SK-N-SH (cell line): Measurements from ENCODE around the gene C3orf20. TPM values are rescaled to one million over a fixed set of nuclear protein-coding genes. Genes with fewer than 3 reads are reported as not detected.

Experiments used
- CTCF ChIA-PET: fragments of 300-600, 350-600 bp; formaldehyde crosslinking; extraction: SDS; loops from one replicate; lab custom pipeline; 2021; lab: Yijun Ruan, JAX
- POLR2A ChIA-PET: fragments of 350-600 bp; sonication (Branson Sonifier 250); formaldehyde crosslinking; extraction: SDS; loops from one replicate; lab custom pipeline; 2020; ENCODE audit warnings: antibody characterized with exemption, inconsistent platforms; lab: Yijun Ruan, JAX
- DNase-seq: peaks from one replicate; pipeline ENCODE4 v3.0.0; 2012
- H2AFZ ChIP-seq: fragments of 200-600 bp; sonication (generic); 2 replicates; pipeline ENCODE4 v1.8.1; 2016; ENCODE audit warnings: antibody characterized with exemption, mild to moderate bottlenecking, low read depth
- H3F3A ChIP-seq: fragments of 200-600 bp; sonication (generic); replicated peaks from 2 replicates; pipeline ENCODE3; 2016; ENCODE audit warnings: antibody characterized with exemption, mild to moderate bottlenecking; ENCODE audit not compliant: insufficient read depth
- H3K27ac ChIP-seq, 2 experiments: fragments of 200-500 bp in 1 of 2; fragments of 200-600 bp in 1 of 2; sonication (Bioruptor generic) in 1 of 2; sonication (generic), shearing (Covaris generic) in 1 of 2; 2 replicates each; pipeline versions ENCODE4 v1.5.1 to v1.6.1; 2014 to 2016; ENCODE audit warnings: low read depth in 2 of 2, inconsistent platforms in 1 of 2, low read length in 1 of 2, mild to moderate bottlenecking in 1 of 2, mixed read lengths in 1 of 2
- H3K27me3 ChIP-seq: fragments of 200-600 bp; sonication (generic), shearing (Covaris generic); 2 replicates; pipeline ENCODE4 v1.6.1; 2016; ENCODE audit warnings: mixed run types; ENCODE audit not compliant: insufficient read depth
- H3K36me3 ChIP-seq, 2 experiments: fragments of 200-500 bp in 1 of 2; fragments of 200-600 bp in 1 of 2; sonication (Bioruptor generic) in 1 of 2; sonication (generic) in 1 of 2; replicated peaks in 1 of 2; 2 replicates each; pipeline versions ENCODE3 to v1.5.1; 2014 to 2016; ENCODE audit warnings: low read length in 1 of 2, mild to moderate bottlenecking in 1 of 2; ENCODE audit not compliant: insufficient read depth in 2 of 2, control insufficient read depth in 1 of 2
- H3K4me1 ChIP-seq, 2 experiments: fragments of 200-500 bp in 1 of 2; fragments of 200-600 bp in 1 of 2; sonication (Bioruptor generic) in 1 of 2; sonication (generic), shearing (Covaris generic) in 1 of 2; 2 replicates each; pipeline versions ENCODE4 v1.5.1 to v1.6.1; 2014 to 2016; ENCODE audit warnings: low read depth in 1 of 2, low read length in 1 of 2, mixed run types in 1 of 2; ENCODE audit not compliant: insufficient read depth in 2 of 2, control insufficient read depth in 1 of 2
- H3K4me2 ChIP-seq: fragments of 200-600 bp; sonication (generic), shearing (Covaris generic); 2 replicates; pipeline ENCODE4 v1.6.1; 2017; ENCODE audit warnings: mixed run types
- H3K4me3 ChIP-seq, 2 experiments: fragments of 200-500 bp in 1 of 2; fragments of 200-600 bp in 1 of 2; sonication (Bioruptor generic) in 1 of 2; sonication (generic), shearing (Covaris generic) in 1 of 2; 2 replicates each; pipeline versions ENCODE4 v1.5.1 to v1.8.1; 2014 to 2016; ENCODE audit warnings: low read depth in 2 of 2, inconsistent platforms in 1 of 2, low read length in 1 of 2, mild to moderate bottlenecking in 1 of 2, mixed read lengths in 1 of 2, moderate library complexity in 1 of 2
- H3K79me2 ChIP-seq: fragments of 200-600 bp; sonication (generic); 2 replicates; pipeline ENCODE4 v1.8.1; 2017; ENCODE audit warnings: mild to moderate bottlenecking; ENCODE audit not compliant: insufficient read depth
- H3K9ac ChIP-seq: fragments of 200-600 bp; sonication (generic); 2 replicates; pipeline ENCODE4 v1.6.1; 2017; ENCODE audit warnings: mixed run types
- H3K9me2 ChIP-seq: fragments of 200-600 bp; sonication (generic); 2 replicates; pipeline ENCODE4 v1.6.1; 2017; ENCODE audit warnings: mixed run types
- H3K9me3 ChIP-seq: fragments of 200-600 bp; sonication (generic); 2 replicates; pipeline ENCODE4 v1.6.1; 2017; ENCODE audit warnings: mixed run types, mild to moderate bottlenecking, moderate library complexity
- H4K20me1 ChIP-seq: fragments of 200-600 bp; sonication (generic); 2 replicates; pipeline ENCODE4 v1.6.1; 2017; ENCODE audit warnings: mild to moderate bottlenecking, mixed run types; ENCODE audit not compliant: insufficient read depth
- CHD2 ChIP-seq: fragments of 150-350 bp; IDR thresholded peaks from 2 replicates; pipeline ENCODE4 v1.6.1; 2018; ENCODE audit warnings: low read length; ENCODE audit not compliant: partially characterized antibody
- CTCF ChIP-seq: fragments of 200-600 bp; sonication (generic); IDR thresholded peaks from 2 replicates; pipeline ENCODE4 v1.6.1; 2017; ENCODE audit warnings: antibody characterized with exemption, mild to moderate bottlenecking, moderate library complexity
- ELF1 ChIP-seq: IDR thresholded peaks from 2 replicates; pipeline ENCODE4 v1.4.0; 2012
- EP300 ChIP-seq, 2 experiments: IDR thresholded peaks; 2 replicates each; pipeline versions ENCODE4 v1.4.0 to v1.6.1; 2012; ENCODE audit warnings: borderline replicate concordance in 1 of 2, low read depth in 1 of 2, low read length in 1 of 2
- EZH2phosphoT487 ChIP-seq: fragments of 200-600 bp; sonication (generic); IDR thresholded peaks from 2 replicates; pipeline ENCODE4 v1.6.1; 2017; ENCODE audit warnings: low read depth, mixed run types, mild to moderate bottlenecking, antibody characterized with exemption, moderate library complexity, borderline replicate concordance
- FOXJ3 ChIP-seq: sonication (generic); formaldehyde crosslinking; IDR thresholded peaks from 2 replicates; pipeline ENCODE4 v1.5.1; 2020; ENCODE audit warnings: mild to moderate bottlenecking, missing genetic modification reagents
- FOXM1 ChIP-seq: IDR thresholded peaks from 2 replicates; pipeline ENCODE4 v1.4.0; 2012; ENCODE audit warnings: low read depth, mild to moderate bottlenecking
- GABPA ChIP-seq: IDR thresholded peaks from 2 replicates; pipeline ENCODE4 v1.4.0; 2012; ENCODE audit warnings: low read depth, mild to moderate bottlenecking
- GATA2 ChIP-seq: sonication (generic); formaldehyde crosslinking; IDR thresholded peaks from 2 replicates; pipeline ENCODE4 v1.5.0; 2020; ENCODE audit warnings: mild to moderate bottlenecking, missing genetic modification reagents
- IRF3 ChIP-seq: fragments of 150-350 bp; IDR thresholded peaks from 2 replicates; pipeline ENCODE4 v1.6.1; 2016; ENCODE audit warnings: mild to moderate bottlenecking, low read depth, low read length
- JUND ChIP-seq: IDR thresholded peaks from 2 replicates; pipeline ENCODE4 v1.4.0; 2012
- MEF2A ChIP-seq: IDR thresholded peaks from 2 replicates; pipeline ENCODE4 v1.4.0; 2012; ENCODE audit warnings: low read depth, borderline replicate concordance
- MXI1 ChIP-seq: IDR thresholded peaks from 2 replicates; pipeline ENCODE4 v1.6.1; 2012; ENCODE audit warnings: mild to moderate bottlenecking, low read depth, low read length, improper control_type of control experiment
- NFIC ChIP-seq: IDR thresholded peaks from 2 replicates; pipeline ENCODE4 v1.4.0; 2012; ENCODE audit warnings: borderline replicate concordance
- PBX3 ChIP-seq: IDR thresholded peaks from 2 replicates; pipeline ENCODE4; 2012
- POLR2AphosphoS5 ChIP-seq: IDR thresholded peaks from 2 replicates; pipeline ENCODE4 v1.6.1; 2012; ENCODE audit warnings: low read depth, low read length
- RAD21 ChIP-seq: IDR thresholded peaks from 2 replicates; pipeline ENCODE4 v1.6.1; 2012; ENCODE audit warnings: mild to moderate bottlenecking, low read length
- RCOR1 ChIP-seq: fragments of 150-350 bp; IDR thresholded peaks from 2 replicates; pipeline ENCODE4 v1.6.1; 2017; ENCODE audit warnings: antibody characterized with exemption, low read length
- SIN3A ChIP-seq: IDR thresholded peaks from 2 replicates; pipeline ENCODE4 v1.6.1; 2012; ENCODE audit warnings: low read depth, mild to moderate bottlenecking, low read length, moderate library complexity, borderline replicate concordance
- TCF12 ChIP-seq: IDR thresholded peaks from 2 replicates; pipeline ENCODE4 v1.4.0; 2012
- TEAD4 ChIP-seq: IDR thresholded peaks from 2 replicates; pipeline ENCODE4 v1.4.0; 2012; ENCODE audit warnings: mild to moderate bottlenecking, borderline replicate concordance; ENCODE audit not compliant: insufficient read depth
- WGBS: methylation state at CpG from one replicate; pipeline ENCODE4 v1.1.6; 2017; ENCODE audit warnings: low lambda C conversion rate; 5-methylcytosine and 5-hydroxymethylcytosine counted together
- polyA plus RNA-seq, 3 experiments: library from polyadenylated mRNA; depleted of rRNA; stranded (reverse); fragments of >200 nt; gene quantifications; 2 replicates each; pipeline ENCODE4 v1.2.3, GENCODE V29; 2012

The C3orf20 gene
- polyA plus RNA-seq, 1 of the 3 experiments (the other 2 are of a cell fraction): not detected

GRCh38 chr3:14784087-14784681, 109.2 kb downstream of the C3orf20 start:
- WGBS: 23% methylated on average over 8 of the region's 8 CpGs
- peak; percentile 85 for DNase-seq
- CTCF ChIA-PET: interaction anchor here (0.8 to 5.6 kb wide), 11 partner anchors 9 to 275 kb away, joined by 3 to 30 read pairs (median 6); partner anchors contain the start of gene C3orf20
- Histone ChIP-seq H3K36me3 (no peaks in the 10 kb centered on the region), H3K9me3 (peaks cover 6% of the 10 kb centered on the region; the same call in 1 of the 2 replicates), H3K79me2 (no peaks in the 10 kb centered on the region), H3F3A (no peaks in the 10 kb centered on the region), H3K4me3 (no peak overlapping the region), H3K9ac (no peak overlapping the region), H3K9me2 (no peaks in the 10 kb centered on the region), H2AFZ (no peak overlapping the region), H3K4me2 (no peak overlapping the region), H3K4me1 (peaks cover 0 to 15% of the 10 kb centered on the region in 2 experiments; a peak in 1 of 4 replicates), H3K27ac (peak overlapping the region in 1 of 2 experiments; percentile 89; a peak in 2 of 4 replicates), H3K27me3 (no peaks in the 10 kb centered on the region), H4K20me1 (no peaks in the 10 kb centered on the region)
- TF ChIP-seq RCOR1 (peak; percentile 76), MXI1 (peak; percentile 72), POLR2AphosphoS5 (no peak), RAD21 (0 out of 2 replicates have a peak, but pooled peaks have one; percentile 5), CHD2 (peak; percentile 82), NFIC (peak; percentile 53), EZH2phosphoT487 (no peak), EP300 (IDR thresholded peaks at IDR 0.05; ENCODE audit: borderline replicate concordance in 1 of 2, low read depth in 1 of 2, low read length in 1 of 2) (peak in 1 of 2 experiments; percentile 85; a peak in 2 of 4 replicates), JUND (no peak), FOXJ3 (CRISPR knock-in tag) (peak; percentile 83), GATA2 (CRISPR knock-in tag) (peak; percentile 94)
- POLR2A ChIA-PET: interaction anchor here (1.0 kb wide), 1 partner anchor 129 kb away, joined by 5 read pairs; no protein-coding TSS in a partner anchor

GRCh38 chr3:14785207-14786155, 110.5 kb downstream of the C3orf20 start:
- Histone ChIP-seq H3K27ac (no peak overlapping the region), H4K20me1 (no peaks in the 10 kb centered on the region), H3K79me2 (no peaks in the 10 kb centered on the region), H3K27me3 (no peaks in the 10 kb centered on the region), H3K4me1 (peaks cover 0 to 15% of the 10 kb centered on the region in 2 experiments; a peak in 1 of 4 replicates), H3K9me2 (no peaks in the 10 kb centered on the region), H3K36me3 (no peaks in the 10 kb centered on the region), H3F3A (no peaks in the 10 kb centered on the region), H3K9ac (no peak overlapping the region), H3K4me2 (no peak overlapping the region), H3K9me3 (no peaks in the 10 kb centered on the region), H3K4me3 (no peak overlapping the region), H2AFZ (no peak overlapping the region)
- DNase-seq: no peak
- 62% methylated on average over 19 of the region's 20 CpGs for WGBS
- TF ChIP-seq IRF3 (no peak), RCOR1 (no peak), EP300 (IDR thresholded peaks at IDR 0.05; ENCODE audit: borderline replicate concordance in 1 of 2, low read depth in 1 of 2, low read length in 1 of 2) (no peak), TEAD4 (no peak), CTCF (no peak), FOXJ3 (CRISPR knock-in tag) (no peak), ELF1 (no peak), MXI1 (no peak), MEF2A (no peak), EZH2phosphoT487 (no peak), GABPA (no peak), NFIC (no peak), JUND (no peak), TCF12 (no peak), FOXM1 (no peak), SIN3A (no peak), PBX3 (no peak)
- CTCF ChIA-PET: interaction anchor here (0.6 to 5.6 kb wide), 7 partner anchors 8 to 136 kb away, joined by 3 to 30 read pairs (median 10); partner anchors contain the start of gene C3orf20
- POLR2A ChIA-PET: no interaction called here
